ENCODE results near the gene HP.
A peak's percentile ranks its signal among the peaks of the same experiment; 100 is the strongest.
"Not testable (repeated sequence)": the region's sequence is repeated elsewhere in the genome, so short reads cannot be mapped to it uniquely, and the experiment has no call there.

Gene HP

DNA sequence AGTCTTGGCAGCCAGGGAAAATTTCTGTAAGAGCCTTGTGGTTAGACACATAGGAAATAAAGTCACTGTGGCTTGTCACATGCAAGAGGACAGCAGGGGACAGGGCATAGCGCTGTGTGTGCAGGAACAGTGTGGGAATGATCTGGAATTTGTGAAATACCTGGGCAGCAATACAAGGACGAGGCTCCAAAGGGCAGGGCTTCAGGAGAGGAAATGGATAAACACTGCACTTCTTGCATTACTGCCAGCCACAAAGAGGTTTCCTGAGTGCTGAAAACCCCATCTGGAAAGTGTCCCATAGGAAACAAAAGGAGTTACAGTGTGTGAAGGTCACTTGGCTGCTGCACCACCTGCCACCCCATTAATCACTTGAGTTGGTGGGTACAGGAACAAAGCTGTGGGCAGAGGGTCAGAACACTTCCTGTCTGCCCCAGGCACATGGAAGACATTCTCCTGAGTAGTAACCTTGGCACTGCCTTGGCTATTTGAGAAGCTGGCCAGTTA, 12.1 kb upstream of the HP start:
- DNase-seq (ENCODE audit: insufficient read length, low spot score): no peak

DNA sequence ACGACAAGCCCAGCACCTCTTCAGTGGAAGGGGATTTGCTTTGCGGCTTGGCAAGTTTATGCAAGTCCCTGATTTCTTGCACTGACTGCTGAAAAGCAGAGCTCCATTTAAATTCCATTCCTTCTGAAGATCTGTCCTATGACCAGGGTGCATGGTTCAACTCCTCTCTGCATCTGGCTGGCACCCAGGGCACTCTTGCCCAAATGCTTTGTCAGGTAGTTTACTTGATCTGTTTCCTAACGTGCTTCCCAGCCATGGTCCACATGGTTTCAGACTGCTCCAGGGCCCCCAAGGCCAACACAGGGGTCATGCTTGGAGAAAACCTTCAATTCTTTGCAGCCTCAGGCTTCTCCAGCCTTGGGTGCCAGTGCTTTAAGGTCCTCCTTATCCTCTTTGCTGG, 11.2 kb upstream of the HP start:
- no peak for FAIRE-seq
- no peak for DNase-seq (ENCODE audit: insufficient read length, low spot score)

More for the DNA sequence above, 12.1 kb upstream of the HP start:
- FAIRE-seq: no peak

DNA sequence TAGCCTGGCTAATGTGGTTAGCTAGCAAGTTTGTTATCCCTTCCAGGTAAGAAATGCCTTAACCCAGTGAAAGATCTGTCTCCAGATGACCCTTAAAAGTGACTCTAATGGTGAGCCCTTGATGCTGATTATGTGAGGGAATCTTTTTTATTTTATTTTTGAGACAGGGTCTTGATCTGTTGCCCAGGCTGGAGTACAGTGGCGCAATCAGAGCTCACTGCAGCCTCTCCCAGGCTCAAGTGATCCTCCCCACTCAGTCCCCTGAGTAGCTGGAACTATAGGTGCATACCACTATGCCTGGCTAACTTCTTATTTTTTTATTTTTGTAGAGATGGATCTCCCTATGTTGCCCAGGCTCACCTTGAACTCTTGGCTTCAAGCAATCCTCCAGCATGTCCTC, 10.8 kb upstream of the HP start:
- FAIRE-seq (no peak), DNase-seq (ENCODE audit: insufficient read length, low spot score) (no peak)

- no peak for FAIRE-seq
Observed at GRCh38 chr16:72044296-72044695, 10.0 kb upstream of the HP start.

DNA sequence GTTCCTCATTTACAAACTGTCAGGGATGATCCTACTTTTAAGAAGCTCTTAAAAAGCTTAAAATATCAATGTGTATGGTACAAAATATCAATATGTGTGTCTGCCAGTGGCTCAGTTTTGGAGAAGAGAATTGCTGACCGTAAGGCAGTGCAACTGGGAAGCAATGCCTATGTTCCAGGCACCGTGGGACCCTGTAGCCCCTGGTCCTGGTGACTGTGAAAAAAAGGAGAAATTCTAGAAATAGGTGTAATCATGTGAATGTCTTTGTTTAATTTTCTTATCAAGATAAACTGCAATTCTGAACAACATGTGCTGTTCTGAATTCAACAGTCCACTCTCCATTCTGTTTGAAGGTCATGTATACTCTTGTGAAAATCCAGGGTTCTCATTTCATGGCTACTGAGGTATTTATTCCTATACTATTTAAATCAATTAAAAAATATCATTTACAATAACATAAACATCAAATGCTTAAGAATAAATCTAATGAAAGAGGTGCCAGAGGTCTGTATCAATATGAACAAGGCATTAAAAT, 9.4 kb upstream of the HP start:
- no peak for FAIRE-seq

More at GRCh38 chr16:72044296-72044695, 10.0 kb upstream of the HP start:
- no peak for DNase-seq (ENCODE audit: insufficient read length, low spot score)

DNA sequence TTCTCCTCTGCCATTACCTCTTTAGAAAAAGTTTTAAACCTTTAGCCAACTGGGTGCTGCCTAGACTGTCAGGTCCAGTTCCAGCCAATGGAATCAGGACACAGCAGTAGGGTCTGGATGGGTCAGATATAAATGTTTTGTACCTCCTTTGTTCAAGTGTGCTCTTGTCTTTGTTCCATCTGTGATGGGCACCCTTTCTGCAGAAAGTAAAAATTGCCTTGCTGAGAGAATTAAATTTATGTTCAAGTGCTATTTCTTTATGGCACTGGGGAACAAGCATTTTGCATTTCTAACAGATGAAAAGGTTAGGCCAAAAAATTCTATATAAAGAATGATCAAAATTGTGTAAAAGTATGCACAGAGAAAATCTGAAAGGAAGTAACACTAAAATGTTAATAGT, 5.2 kb upstream of the HP start:
- no peak for FAIRE-seq

More for the DNA sequence above, 9.4 kb upstream of the HP start:
- DNase-seq (ENCODE audit: insufficient read length, low spot score): no peak

GRCh38 chr16:72050769-72051464, 3.4 kb upstream of the HP start:
- DNase-seq (ENCODE audit: insufficient read length, low spot score) (no peak), FAIRE-seq (no peak)

More for the DNA sequence above, 5.2 kb upstream of the HP start:
- DNase-seq (ENCODE audit: insufficient read length, low spot score): no peak

GRCh38 chr16:72051818-72052217, 2.5 kb upstream of the HP start:
- DNase-seq (ENCODE audit: insufficient read length, low spot score): no peak
- no peak for FAIRE-seq

GRCh38 chr16:72055911-72056310, 1.6 kb downstream of the HP start:
- FAIRE-seq (no peak), DNase-seq (ENCODE audit: insufficient read length, low spot score) (no peak)

GRCh38 chr16:72057313-72057712, 3.0 kb downstream of the HP start:
- DNase-seq (ENCODE audit: insufficient read length, low spot score); FAIRE-seq: not testable (repeated sequence)

DNA sequence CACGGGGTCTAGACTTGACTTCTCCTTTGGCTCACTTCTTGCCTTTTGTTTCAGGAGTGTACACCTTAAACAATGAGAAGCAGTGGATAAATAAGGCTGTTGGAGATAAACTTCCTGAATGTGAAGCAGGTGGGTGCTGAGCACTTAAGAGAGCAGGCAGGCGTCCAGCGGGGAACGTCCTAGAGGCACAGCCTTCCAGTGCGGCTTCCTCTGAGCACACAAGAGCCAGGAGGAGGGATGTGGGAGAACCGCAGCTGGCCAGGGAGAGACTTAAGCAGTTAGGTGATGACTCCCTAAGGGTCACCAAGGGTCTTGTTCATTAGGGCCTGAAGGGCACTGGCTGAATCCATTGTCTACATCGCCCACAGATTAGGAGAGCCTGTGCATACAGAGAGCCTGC, 4.8 kb downstream of the HP start:
- not testable (repeated sequence) for FAIRE-seq; DNase-seq (ENCODE audit: insufficient read length, low spot score)

DNA sequence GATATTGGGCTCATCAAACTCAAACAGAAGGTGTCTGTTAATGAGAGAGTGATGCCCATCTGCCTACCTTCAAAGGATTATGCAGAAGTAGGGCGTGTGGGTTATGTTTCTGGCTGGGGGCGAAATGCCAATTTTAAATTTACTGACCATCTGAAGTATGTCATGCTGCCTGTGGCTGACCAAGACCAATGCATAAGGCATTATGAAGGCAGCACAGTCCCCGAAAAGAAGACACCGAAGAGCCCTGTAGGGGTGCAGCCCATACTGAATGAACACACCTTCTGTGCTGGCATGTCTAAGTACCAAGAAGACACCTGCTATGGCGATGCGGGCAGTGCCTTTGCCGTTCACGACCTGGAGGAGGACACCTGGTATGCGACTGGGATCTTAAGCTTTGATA, 6.1 kb downstream of the HP start:
- no peak for DNase-seq (ENCODE audit: insufficient read length, low spot score)
- peak; percentile 42 for FAIRE-seq

DNA sequence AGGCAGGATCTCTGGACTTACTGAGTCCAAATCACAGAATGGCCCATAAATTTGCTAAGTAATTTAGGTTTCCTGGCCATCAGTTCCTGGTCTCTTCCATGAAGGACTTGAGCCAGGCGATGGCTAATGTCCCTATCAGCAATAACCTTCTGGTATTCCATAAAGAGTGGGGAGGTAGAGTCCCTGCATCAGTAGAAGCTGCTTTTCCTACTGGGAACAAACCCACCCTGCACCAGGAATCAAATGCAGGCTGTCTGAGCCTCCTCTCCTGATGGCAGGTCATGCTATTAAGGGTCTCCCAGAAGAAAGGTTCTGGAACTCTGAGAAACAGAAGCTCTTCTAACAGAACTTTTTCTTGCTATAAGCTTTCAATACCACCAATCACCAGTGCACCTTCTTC, 7.3 kb downstream of the HP start:
- DNase-seq (ENCODE audit: insufficient read length, low spot score): no peak
- FAIRE-seq: no peak

DNA sequence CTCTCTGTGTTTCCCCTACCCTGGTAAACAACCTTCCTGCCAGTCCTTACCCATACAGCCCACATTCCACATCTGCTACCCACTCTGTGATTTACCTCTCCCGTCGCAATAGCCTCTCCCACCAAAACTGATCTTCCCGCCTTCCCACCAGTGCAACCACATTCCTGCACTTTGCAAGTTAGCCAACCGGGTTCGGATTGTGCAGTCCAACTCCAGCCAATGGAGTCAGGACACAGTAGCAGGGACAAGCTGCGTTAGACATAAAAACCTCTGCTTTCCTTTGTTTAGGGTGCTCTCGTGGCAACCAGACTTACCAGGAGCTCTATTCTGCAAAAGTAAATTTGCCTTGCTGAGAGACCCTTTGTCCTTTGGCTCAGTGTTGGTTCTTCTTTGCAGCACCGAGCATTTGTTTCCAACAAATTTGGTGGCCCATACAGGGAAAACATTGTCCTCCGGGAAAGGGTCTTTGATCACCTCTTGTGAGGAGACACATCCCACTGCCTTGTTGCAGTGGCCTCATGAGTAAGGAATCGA, 10.1 kb downstream of the HP start:
- DNase-seq (ENCODE audit: insufficient read length, low spot score): no peak
- FAIRE-seq: no peak

- peak; percentile 23 for DNase-seq (ENCODE audit: insufficient read length, low spot score)
- FAIRE-seq: peak; percentile 40
Observed at GRCh38 chr16:72066747-72067146, 12.4 kb downstream of the HP start.

DNA sequence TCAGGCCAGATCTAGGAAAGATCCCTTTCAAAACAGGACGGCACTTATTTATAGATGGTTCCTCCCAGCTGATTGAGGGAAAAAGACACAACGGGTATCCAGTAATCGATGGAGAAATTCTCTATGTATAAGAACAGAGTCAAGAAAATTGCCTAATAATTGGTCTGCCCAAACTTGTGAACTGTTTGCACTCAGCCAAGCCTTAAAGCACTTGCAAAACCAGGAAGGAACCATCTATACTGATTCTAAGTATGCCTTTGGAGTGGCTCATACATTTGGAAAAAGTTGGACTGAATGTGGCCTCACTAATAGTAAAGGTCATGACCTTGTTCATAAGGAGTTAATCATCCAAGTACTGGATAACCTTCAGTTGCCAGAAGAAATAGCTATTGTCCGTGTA, 14.6 kb downstream of the HP start:
- DNase-seq (ENCODE audit: insufficient read length, low spot score) (no peak), FAIRE-seq (no peak)

GRCh38 chr16:72072514-72073342, 18.4 kb downstream of the HP start:
- DNase-seq (ENCODE audit: insufficient read length, low spot score) (no peak), FAIRE-seq (no peak)

DNA sequence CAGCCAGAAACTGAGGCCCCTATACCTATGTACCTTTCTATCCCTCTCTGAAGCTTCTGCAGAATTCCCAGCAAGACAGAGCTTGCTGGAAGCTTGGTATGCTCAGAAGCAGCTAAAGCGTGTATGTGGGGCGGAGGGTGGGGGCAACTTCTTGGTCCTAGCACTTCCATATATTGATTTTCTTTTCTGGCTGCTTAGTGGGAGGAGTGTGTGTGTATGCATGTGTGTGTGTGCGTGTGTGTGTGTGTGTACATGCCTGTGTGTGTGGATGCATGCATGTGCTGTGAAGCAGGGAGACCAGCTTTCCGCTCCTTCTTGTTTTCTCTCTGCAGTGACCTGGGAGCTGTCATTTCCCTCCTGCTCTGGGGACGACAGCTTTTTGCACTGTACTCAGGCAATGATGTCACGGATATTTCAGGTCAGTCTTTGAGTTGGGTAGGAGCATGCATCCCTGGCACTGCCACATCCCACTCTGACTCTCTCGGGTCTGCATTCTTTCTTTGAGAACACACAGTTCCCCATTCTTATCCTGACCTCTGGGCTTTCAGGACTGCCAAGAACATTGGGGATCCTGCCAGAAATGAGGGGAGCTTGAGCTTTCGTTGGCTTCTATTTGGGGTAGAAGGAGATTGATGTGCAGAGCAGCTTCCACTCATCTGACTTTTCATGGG, 19.4 kb downstream of the HP start:
- DNase-seq (ENCODE audit: insufficient read length, low spot score) (no peak), FAIRE-seq (no peak)

GRCh38 chr16:72075067-72075466, 20.8 kb downstream of the HP start:
- DNase-seq (ENCODE audit: insufficient read length, low spot score); FAIRE-seq: not testable (repeated sequence)

GRCh38 chr16:72076991-72077706, 22.8 kb downstream of the HP start:
- peak; percentile 13 for FAIRE-seq
- DNase-seq (ENCODE audit: insufficient read length, low spot score): not testable (repeated sequence)
